IMR-90 (cell line): Measurements from ENCODE around the gene PLXNA1. TPM values are rescaled to one million over a fixed set of nuclear protein-coding genes. Genes with fewer than 3 reads are reported as not detected.

ENCODE experiments used
- ATAC-seq: fragments of 200-7000 bp; cut with Tn5 transposase; 2 replicates; pipeline ENCODE4 v1.9.1; 2020; ENCODE audit warnings: low read depth, mild to moderate bottlenecking, moderate library complexity
- BruUV-seq: library from RNA; stranded (reverse); fragments of 400-500 nt; replicated peaks from 2 replicates; lab custom pipeline; 2021; lab: Mats Ljungman, UMichigan
- CTCF ChIA-PET: fragments of 300-600 bp; formaldehyde crosslinking; extraction: SDS; loops from one replicate; lab custom pipeline; 2021; ENCODE audit warnings: antibody characterized with exemption; lab: Yijun Ruan, JAX
- POLR2A ChIA-PET: fragments of 300-600 bp; sonication (Branson Sonifier 250); formaldehyde crosslinking; loops from one replicate; lab custom pipeline; 2022; ENCODE audit warnings: antibody characterized with exemption; ENCODE audit not compliant: unreplicated experiment; lab: Charles Lee
- DNase-seq: peaks from one replicate; pipeline ENCODE4 v3.0.0; 2013
- H2AFZ ChIP-seq: replicated peaks from 2 replicates; pipeline ENCODE3; 2013; ENCODE audit warnings: low read length, mild to moderate bottlenecking; ENCODE audit not compliant: poor library complexity
- H2AK5ac ChIP-seq: 2 replicates; pipeline ENCODE4 v1.6.1; 2013; ENCODE audit warnings: low read depth, low read length, inconsistent platforms
- H2AK9ac ChIP-seq: replicated peaks from 2 replicates; pipeline ENCODE3; 2013; ENCODE audit warnings: mild to moderate bottlenecking, low read depth, low read length, moderate library complexity; ENCODE audit not compliant: poor library complexity
- H2BK120ac ChIP-seq: 2 replicates; pipeline ENCODE4 v1.6.1; 2013; ENCODE audit warnings: low read depth, low read length, inconsistent platforms
- H2BK15ac ChIP-seq: 3 replicates; pipeline ENCODE4 v1.6.1; 2013; ENCODE audit warnings: low read depth, low read length, inconsistent platforms
- H2BK20ac ChIP-seq: 2 replicates; pipeline ENCODE4 v1.6.1; 2013; ENCODE audit warnings: low read depth, mild to moderate bottlenecking, inconsistent platforms, low read length, moderate library complexity
- H2BK5ac ChIP-seq: 2 replicates; pipeline ENCODE4 v1.6.1; 2013; ENCODE audit warnings: mild to moderate bottlenecking, low read depth, low read length, inconsistent platforms; ENCODE audit not compliant: poor library complexity, severe bottlenecking
- H3K14ac ChIP-seq: replicated peaks from 2 replicates; pipeline ENCODE4 v1.6.1; 2013; ENCODE audit warnings: low read depth, low read length, inconsistent platforms
- H3K18ac ChIP-seq: 2 replicates; pipeline ENCODE4 v1.6.1; 2013; ENCODE audit warnings: low read depth, low read length, control low read depth
- H3K23ac ChIP-seq: 2 replicates; pipeline ENCODE4 v1.6.1; 2013; ENCODE audit warnings: low read depth, low read length, inconsistent platforms
- H3K27ac ChIP-seq: 2 replicates; pipeline ENCODE4 v1.5.1; 2013; ENCODE audit warnings: mild to moderate bottlenecking, control low read depth, low read length; ENCODE audit not compliant: insufficient read depth
- H3K27me3 ChIP-seq: 2 replicates; pipeline ENCODE4 v1.6.1; 2013; ENCODE audit warnings: low read length; ENCODE audit not compliant: control insufficient read depth, insufficient read depth
- H3K36me3 ChIP-seq: 2 replicates; pipeline ENCODE4 v1.6.1; 2013; ENCODE audit warnings: low read length, mixed read lengths; ENCODE audit not compliant: control insufficient read depth, insufficient read depth
- H3K4ac ChIP-seq: 2 replicates; pipeline ENCODE4 v1.6.1; 2013; ENCODE audit warnings: low read depth, low read length, inconsistent platforms
- H3K4me1 ChIP-seq: 2 replicates; pipeline ENCODE4 v1.6.1; 2013; ENCODE audit warnings: low read length, mixed read lengths; ENCODE audit not compliant: control insufficient read depth, insufficient read depth
- H3K4me2 ChIP-seq: 2 replicates; pipeline ENCODE4 v1.6.1; 2013; ENCODE audit warnings: low read depth, mild to moderate bottlenecking, control low read depth, low read length, moderate library complexity
- H3K4me3 ChIP-seq: 2 replicates; pipeline ENCODE4 v1.5.1; 2013; ENCODE audit warnings: low read depth, mild to moderate bottlenecking, control low read depth, low read length, moderate library complexity; ENCODE audit not compliant: insufficient read depth
- H3K56ac ChIP-seq: 2 replicates; pipeline ENCODE4 v1.6.1; 2013; ENCODE audit warnings: low read length, inconsistent platforms; ENCODE audit not compliant: insufficient read depth; ENCODE audit errors: extremely low read depth
- H3K79me1 ChIP-seq, 2 experiments: 2 replicates each; pipeline ENCODE4 v1.6.1; 2013; ENCODE audit warnings: low read length in 2 of 2, inconsistent platforms in 1 of 2, low read depth in 1 of 2
- H3K9ac ChIP-seq: 2 replicates; pipeline ENCODE4 v1.6.1; 2013; ENCODE audit warnings: low read depth, low read length, control low read depth
- H3K9me1 ChIP-seq: 2 replicates; pipeline ENCODE4 v1.6.1; 2013; ENCODE audit warnings: low read length, inconsistent platforms; ENCODE audit not compliant: insufficient read depth
- H3K9me3 ChIP-seq: 2 replicates; pipeline ENCODE4 v1.6.1; 2013; ENCODE audit warnings: low read length; ENCODE audit not compliant: control insufficient read depth, insufficient read depth
- H4K20me1 ChIP-seq: 2 replicates; pipeline ENCODE4 v1.6.1; 2013; ENCODE audit warnings: low read length, inconsistent platforms; ENCODE audit not compliant: insufficient read depth
- H4K5ac ChIP-seq: 2 replicates; pipeline ENCODE4 v1.6.1; 2013; ENCODE audit warnings: mild to moderate bottlenecking, low read depth, low read length, control low read depth
- H4K8ac ChIP-seq, 2 experiments: 2 replicates each; pipeline ENCODE4 v1.6.1; 2013; ENCODE audit warnings: low read depth in 2 of 2, low read length in 2 of 2, control low read depth in 1 of 2, inconsistent platforms in 1 of 2
- H4K91ac ChIP-seq: 2 replicates; pipeline ENCODE4 v1.6.1; 2013; ENCODE audit warnings: low read depth, low read length, inconsistent platforms; ENCODE audit not compliant: insufficient read depth
- CTCF ChIP-seq: conservative IDR thresholded peaks from 2 replicates; pipeline ENCODE4 v1.5.1; 2012; ENCODE audit warnings: mild to moderate bottlenecking, low read depth, low read length, improper control_type of control experiment
- MAFK ChIP-seq: IDR thresholded peaks from 2 replicates; pipeline ENCODE4 v1.6.1; 2012; ENCODE audit warnings: low read depth, low read length, improper control_type of control experiment
- MXI1 ChIP-seq: IDR thresholded peaks from 2 replicates; pipeline ENCODE4 v1.6.1; 2012; ENCODE audit warnings: low read depth, mild to moderate bottlenecking, low read length, moderate library complexity, borderline replicate concordance
- RAD21 ChIP-seq: IDR thresholded peaks from 2 replicates; pipeline ENCODE4 v1.6.1; 2012; ENCODE audit warnings: low read length, improper control_type of control experiment
- RCOR1 ChIP-seq: IDR thresholded peaks from 2 replicates; pipeline ENCODE4 v1.6.1; 2012; ENCODE audit warnings: mild to moderate bottlenecking, low read length, improper control_type of control experiment; ENCODE audit not compliant: insufficient replicate concordance
- RFX5 ChIP-seq: IDR thresholded peaks from 2 replicates; pipeline ENCODE4 v1.8.0; 2012; ENCODE audit warnings: low read depth, mild to moderate bottlenecking, low read length, moderate library complexity
- SMC3 ChIP-seq: fragments of 150-350 bp; IDR thresholded peaks from 2 replicates; pipeline ENCODE4 v1.6.1; 2016; ENCODE audit warnings: low read depth, mild to moderate bottlenecking, antibody characterized with exemption, low read length, moderate library complexity
- WGBS, 2 experiments: methylation state at CpG; one replicate each; pipeline versions ENCODE4 v1.1.5 to v1.1.7; 2013; ENCODE audit warnings: missing lambda C conversion rate in 2 of 2; ENCODE audit not compliant: insufficient read length in 1 of 2; ENCODE audit errors: extremely low coverage in 2 of 2; 5-methylcytosine and 5-hydroxymethylcytosine counted together
- dilution Hi-C: fragments of 300-500 bp; cut with HindIII; formaldehyde crosslinking; loops from one replicate; pipeline ENCODE4 v1.14.3; 2018; ENCODE audit warnings: low sequenced_read_pairs; ENCODE audit not compliant: unreplicated experiment
- in situ Hi-C: fragments of 300-500 bp; cut with MboI; formaldehyde crosslinking; loops from 3 replicates; pipeline ENCODE4 v1.14.3; 2019; ENCODE audit warnings: low sequenced_read_pairs, inconsistent platforms, mixed read lengths
- intact Hi-C: fragments of 100-400 bp; cut with micrococcal nuclease; formaldehyde crosslinking; loops from 2 replicates; pipeline ENCODE4 v1.10.0; 2022
- polyA plus RNA-seq, 3 experiments: library from polyadenylated mRNA; depleted of rRNA; stranded (reverse); fragments of >200 nt; gene quantifications; 2 replicates each; pipeline ENCODE4 v1.2.3, GENCODE V29; 2012; ENCODE audit warnings: low replicate concordance in 1 of 3
- total RNA-seq: library from RNA; depleted of rRNA; stranded (reverse); fragments of >200 nt; gene quantifications from 2 replicates; pipeline ENCODE4 v1.2.3, GENCODE V29; 2012
- TF ChIP-seq, protein P1 (sequence below): fragments of 150-350 bp; IDR thresholded peaks from 2 replicates; pipeline ENCODE4 v1.6.1; 2016; ENCODE audit warnings: low read depth, mild to moderate bottlenecking, low read length, moderate library complexity, borderline replicate concordance

PLXNA1 gene
- total and polyA plus RNA-seq, 2 of the 4 experiments (the other 2 are of a cell fraction) = 13.6 to 49.4 TPM

- Histone ChIP-seq H3K9ac (no peak overlapping the region), H3K27ac (no peak overlapping the region), H3K79me1 (no peaks in the 10 kb centered on the region), H3K4ac (no peak overlapping the region), H4K5ac (no peak overlapping the region), H4K8ac (no peak overlapping the region), H2AK5ac (no peak overlapping the region), H3K4me2 (no peak overlapping the region), H3K9me3 (no peaks in the 10 kb centered on the region), H4K91ac (no peak overlapping the region), H3K36me3 (no peaks in the 10 kb centered on the region), H2BK20ac (no peak overlapping the region), H2AK9ac (no peak overlapping the region), H4K20me1 (no peaks in the 10 kb centered on the region), H2BK5ac (no peak overlapping the region), H3K9me1 (peaks cover 9% of the 10 kb centered on the region; the same call in 1 of the 2 replicates), H3K14ac (no peak overlapping the region), H3K23ac (no peak overlapping the region), H2AFZ (no peak overlapping the region), H3K27me3 (no peaks in the 10 kb centered on the region), H2BK120ac (no peak overlapping the region), H3K18ac (no peak overlapping the region), H3K56ac (no peak overlapping the region), H2BK15ac (no peak overlapping the region; the same call in 2 of the 3 replicates), H3K4me1 (peaks cover 15% of the 10 kb centered on the region; the same call in 1 of the 2 replicates), H3K4me3 (no peak overlapping the region)
- TF ChIP-seq SMC3 = no peak
- no peak for TF ChIP-seq MAFK
- no peak for TF ChIP-seq RCOR1
- no peak for TF ChIP-seq RFX5
- TF ChIP-seq, protein P1, sequence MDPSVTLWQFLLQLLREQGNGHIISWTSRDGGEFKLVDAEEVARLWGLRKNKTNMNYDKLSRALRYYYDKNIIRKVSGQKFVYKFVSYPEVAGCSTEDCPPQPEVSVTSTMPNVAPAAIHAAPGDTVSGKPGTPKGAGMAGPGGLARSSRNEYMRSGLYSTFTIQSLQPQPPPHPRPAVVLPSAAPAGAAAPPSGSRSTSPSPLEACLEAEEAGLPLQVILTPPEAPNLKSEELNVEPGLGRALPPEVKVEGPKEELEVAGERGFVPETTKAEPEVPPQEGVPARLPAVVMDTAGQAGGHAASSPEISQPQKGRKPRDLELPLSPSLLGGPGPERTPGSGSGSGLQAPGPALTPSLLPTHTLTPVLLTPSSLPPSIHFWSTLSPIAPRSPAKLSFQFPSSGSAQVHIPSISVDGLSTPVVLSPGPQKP = no peak
- TF ChIP-seq RAD21 = no peak
- TF ChIP-seq MXI1 = no peak
- no peak for TF ChIP-seq CTCF
- DNase-seq (no peak), ATAC-seq (no peak)
- POLR2A ChIA-PET = no interaction called here
- CTCF ChIA-PET = no interaction called here
- dilution Hi-C loops (no loop called here), in situ Hi-C loops (no loop called here), intact Hi-C loops (loop anchor here (5.0 kb wide), 1 partner anchor 111 kb away; no protein-coding TSS in a partner anchor)
- 100% methylated on average over 2 of the region's 7 CpGs; no CpG with 5 or more reads in 1 of the 2 experiments for WGBS, 2 experiments
- BruUV-seq = no TSS peak
Observed at GRCh38 chr3:126963261-126964190, 19.4 kb upstream of the PLXNA1 start.
